ENCODE measurements around the gene PSMB2.

DNA sequence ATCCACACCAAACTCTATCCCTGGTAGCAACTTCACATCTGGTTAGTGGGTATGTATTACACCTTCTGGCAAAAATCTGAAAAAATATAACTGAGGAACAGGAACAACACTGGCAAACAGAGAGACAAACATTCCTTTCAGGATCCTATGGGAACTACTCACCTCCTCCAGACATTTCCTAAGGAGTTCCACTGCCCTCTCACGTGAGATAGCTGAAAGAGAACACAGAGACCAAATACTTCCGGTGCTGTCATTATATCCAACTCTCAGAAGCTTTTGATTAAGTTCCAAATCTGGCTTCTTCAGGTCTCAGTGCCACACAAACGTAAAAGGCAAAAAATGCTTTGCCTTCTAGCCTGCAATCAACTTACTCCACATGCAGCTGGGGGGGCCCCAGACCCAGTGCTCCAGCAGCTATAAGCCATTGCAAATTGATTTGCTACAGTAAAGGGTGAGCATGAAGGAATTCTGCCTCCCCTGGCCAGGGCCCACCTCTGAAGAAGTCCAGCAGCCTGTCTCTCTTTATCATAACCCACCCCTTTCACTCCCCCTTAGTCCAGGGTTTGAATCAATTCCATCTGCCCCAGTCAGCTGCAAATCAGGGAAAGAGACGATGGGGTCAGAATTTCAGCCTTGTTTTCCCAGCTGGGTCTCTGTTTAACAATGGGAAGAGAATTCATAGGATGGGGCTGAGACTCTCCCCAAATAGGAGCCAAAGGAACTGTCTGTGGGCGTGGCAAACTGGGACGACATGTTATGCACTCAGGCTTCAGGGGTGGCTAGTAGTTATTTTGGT lies 36.1 kb downstream of the PSMB2 start:
- TF ChIP-seq, protein P1, sequence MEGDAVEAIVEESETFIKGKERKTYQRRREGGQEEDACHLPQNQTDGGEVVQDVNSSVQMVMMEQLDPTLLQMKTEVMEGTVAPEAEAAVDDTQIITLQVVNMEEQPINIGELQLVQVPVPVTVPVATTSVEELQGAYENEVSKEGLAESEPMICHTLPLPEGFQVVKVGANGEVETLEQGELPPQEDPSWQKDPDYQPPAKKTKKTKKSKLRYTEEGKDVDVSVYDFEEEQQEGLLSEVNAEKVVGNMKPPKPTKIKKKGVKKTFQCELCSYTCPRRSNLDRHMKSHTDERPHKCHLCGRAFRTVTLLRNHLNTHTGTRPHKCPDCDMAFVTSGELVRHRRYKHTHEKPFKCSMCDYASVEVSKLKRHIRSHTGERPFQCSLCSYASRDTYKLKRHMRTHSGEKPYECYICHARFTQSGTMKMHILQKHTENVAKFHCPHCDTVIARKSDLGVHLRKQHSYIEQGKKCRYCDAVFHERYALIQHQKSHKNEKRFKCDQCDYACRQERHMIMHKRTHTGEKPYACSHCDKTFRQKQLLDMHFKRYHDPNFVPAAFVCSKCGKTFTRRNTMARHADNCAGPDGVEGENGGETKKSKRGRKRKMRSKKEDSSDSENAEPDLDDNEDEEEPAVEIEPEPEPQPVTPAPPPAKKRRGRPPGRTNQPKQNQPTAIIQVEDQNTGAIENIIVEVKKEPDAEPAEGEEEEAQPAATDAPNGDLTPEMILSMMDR (IDR thresholded peaks at IDR 0.05; ENCODE audit: insufficient read depth, low read length), result no peak
- TF ChIP-seq, protein P2, sequence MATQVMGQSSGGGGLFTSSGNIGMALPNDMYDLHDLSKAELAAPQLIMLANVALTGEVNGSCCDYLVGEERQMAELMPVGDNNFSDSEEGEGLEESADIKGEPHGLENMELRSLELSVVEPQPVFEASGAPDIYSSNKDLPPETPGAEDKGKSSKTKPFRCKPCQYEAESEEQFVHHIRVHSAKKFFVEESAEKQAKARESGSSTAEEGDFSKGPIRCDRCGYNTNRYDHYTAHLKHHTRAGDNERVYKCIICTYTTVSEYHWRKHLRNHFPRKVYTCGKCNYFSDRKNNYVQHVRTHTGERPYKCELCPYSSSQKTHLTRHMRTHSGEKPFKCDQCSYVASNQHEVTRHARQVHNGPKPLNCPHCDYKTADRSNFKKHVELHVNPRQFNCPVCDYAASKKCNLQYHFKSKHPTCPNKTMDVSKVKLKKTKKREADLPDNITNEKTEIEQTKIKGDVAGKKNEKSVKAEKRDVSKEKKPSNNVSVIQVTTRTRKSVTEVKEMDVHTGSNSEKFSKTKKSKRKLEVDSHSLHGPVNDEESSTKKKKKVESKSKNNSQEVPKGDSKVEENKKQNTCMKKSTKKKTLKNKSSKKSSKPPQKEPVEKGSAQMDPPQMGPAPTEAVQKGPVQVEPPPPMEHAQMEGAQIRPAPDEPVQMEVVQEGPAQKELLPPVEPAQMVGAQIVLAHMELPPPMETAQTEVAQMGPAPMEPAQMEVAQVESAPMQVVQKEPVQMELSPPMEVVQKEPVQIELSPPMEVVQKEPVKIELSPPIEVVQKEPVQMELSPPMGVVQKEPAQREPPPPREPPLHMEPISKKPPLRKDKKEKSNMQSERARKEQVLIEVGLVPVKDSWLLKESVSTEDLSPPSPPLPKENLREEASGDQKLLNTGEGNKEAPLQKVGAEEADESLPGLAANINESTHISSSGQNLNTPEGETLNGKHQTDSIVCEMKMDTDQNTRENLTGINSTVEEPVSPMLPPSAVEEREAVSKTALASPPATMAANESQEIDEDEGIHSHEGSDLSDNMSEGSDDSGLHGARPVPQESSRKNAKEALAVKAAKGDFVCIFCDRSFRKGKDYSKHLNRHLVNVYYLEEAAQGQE (IDR thresholded peaks at IDR 0.05; ENCODE audit: insufficient replicate concordance, low read depth), result no peak
- TF ChIP-seq POLR2AphosphoS5 (IDR thresholded peaks at IDR 0.05; ENCODE audit: low read depth) (no peak), SPI1 (IDR thresholded peaks at IDR 0.05; ENCODE audit: borderline replicate concordance, low read depth) (no peak), GABPA (IDR thresholded peaks at IDR 0.05; ENCODE audit: low read depth) (no peak)

All from HL-60 (cell line).